ELR (cell line): Measurements from ENCODE around the gene ENSA.
"Not testable (repeated sequence)": the region's sequence is repeated elsewhere in the genome, so short reads cannot be mapped to it uniquely, and the experiment has no call there.

ENCODE experiments used
- DNase-seq: peaks from one replicate; pipeline ENCODE4 v3.0.0-alpha.2; 2015; ENCODE audit warnings: low read depth

Gene ENSA

DNA sequence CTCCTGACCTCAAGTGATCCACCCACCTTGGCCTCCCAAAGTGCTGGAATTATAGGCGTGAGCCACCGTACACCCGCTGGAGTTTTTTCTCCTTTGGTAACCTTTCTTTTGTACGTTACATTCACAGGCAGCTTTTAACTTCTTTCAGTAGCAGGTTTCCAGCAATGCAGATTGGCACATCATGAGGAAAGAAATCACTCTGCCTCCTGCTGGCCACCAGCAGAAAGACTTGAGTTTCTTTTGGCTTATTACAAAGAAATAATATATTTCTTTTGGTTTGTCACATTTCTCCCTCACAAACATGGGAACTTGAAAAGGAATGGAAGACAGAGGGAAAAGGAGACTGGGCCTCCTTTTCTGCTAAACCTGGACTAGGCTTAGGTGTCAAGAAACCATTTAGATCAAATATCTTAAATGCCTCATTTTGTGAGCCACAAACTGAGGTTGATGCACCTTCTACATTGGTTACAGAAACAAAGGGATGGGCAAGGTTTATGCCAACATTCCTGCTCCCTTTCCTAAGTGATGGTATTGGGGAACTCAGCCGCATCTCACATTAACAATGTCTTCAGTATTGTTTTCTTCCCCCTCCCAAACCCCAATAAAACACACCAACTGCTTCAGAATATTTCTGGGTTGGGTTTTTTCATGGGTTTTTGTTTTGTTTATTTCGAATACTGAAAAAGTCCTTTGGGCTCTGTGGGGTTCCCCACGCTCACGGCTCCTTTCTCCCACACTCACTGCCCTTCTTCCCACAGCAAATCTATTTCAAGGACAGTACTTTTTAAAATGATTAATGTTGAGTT lies 7.7 kb downstream of the ENSA start:
- peak; percentile 69 for DNase-seq

DNA sequence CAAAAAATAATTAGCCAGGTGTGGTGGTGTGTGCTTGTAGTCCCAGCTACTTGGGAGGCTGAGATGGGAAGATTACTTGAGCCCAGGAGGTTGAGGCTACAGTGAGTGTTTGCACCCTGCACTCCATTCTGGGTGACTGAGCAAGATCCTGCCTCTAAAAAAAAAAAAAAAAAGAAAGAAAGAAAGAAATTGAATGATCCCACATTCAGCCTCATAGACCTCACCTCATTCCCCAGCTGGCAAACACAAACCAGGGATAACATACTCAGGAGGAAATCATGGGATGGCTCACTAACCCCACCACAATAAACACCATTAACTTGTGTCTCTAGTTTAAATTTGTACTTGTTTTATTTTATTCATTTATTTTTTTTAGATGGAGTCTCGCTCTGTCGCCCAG lies 8.5 kb downstream of the ENSA start:
- no peak for DNase-seq

DNA sequence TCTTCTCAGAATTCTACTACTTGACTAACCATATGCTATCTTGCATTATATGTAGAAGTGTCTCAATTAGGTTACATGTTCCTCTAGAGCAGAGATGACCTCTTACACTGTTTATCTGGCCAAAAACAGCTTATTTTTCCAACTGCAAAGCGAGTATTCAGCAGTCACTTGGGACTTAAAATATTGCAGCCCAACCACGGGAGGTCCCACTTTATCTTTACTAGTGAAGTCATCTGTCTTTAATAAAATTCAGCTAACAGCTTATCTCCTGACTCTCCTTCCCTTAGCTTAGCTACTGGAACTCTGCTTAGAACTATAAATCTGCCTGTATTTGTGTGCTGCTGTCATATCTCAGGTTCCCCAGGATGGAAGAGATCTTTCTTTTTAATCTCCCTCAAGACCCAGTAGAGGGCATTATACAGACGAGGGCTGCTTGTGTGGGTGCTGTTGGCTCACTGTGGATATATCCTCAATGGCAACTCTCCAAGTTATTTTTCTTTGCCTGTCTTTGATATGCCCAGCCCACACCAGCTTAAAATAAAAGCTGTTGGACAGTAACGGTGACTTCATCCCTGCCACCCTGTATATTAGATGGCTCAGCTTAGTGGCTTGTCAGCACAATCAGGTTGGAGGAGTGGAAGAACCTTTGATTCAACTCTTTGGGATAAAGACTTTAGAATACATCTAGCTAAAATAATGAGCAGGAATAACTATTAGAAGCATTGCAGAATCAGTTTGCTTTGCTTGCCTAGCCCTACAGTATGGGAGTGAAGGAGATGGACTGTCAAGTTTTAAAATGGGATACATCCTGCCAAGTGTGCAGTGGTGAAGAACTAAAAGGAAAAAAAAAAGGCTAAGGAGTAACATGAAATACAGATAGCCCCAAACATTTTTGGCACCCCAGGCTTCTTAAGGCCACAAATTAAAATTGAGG lies 9.6 kb downstream of the ENSA start:
- peak; percentile 87 for DNase-seq

DNA sequence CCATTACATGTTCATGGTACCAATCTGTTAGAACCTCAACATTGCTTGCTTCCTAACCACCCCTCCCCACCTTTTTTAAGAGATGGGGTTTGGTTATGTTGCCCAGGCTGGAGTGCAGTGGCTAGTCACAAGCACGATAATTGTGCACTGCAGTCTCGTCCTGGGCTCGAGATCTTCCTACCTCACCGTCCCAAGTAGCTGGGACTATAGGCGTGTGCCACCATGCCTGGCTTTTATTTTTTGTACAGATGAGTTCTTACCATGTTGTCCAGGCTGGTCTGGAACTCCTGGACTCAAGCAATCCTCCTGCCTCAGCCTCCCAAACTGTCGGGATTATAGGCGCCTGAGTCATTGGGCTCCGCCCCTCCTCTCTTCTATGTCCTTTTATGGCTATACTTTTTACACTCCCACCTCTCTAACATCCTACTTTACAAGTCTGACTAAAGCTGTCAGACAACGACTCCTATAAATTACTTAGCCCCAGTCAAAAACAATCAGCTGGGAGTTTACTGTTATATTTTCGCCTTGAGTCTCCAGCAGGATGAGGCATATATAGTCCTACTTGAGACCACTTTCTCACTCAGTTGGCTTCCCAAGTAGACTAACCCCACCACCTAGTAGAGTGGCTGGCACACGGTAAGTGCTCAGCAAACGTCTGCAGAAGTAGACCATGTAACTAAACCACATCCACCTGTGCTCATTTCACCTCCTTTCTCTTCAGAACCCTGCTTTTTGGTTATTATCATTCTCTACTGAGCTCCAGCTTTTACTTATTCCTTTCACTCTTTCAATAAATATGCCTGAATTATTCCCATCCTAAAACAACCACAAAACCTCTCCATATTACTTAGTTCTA lies 13.8 kb downstream of the ENSA start:
- DNase-seq, result no peak

DNA sequence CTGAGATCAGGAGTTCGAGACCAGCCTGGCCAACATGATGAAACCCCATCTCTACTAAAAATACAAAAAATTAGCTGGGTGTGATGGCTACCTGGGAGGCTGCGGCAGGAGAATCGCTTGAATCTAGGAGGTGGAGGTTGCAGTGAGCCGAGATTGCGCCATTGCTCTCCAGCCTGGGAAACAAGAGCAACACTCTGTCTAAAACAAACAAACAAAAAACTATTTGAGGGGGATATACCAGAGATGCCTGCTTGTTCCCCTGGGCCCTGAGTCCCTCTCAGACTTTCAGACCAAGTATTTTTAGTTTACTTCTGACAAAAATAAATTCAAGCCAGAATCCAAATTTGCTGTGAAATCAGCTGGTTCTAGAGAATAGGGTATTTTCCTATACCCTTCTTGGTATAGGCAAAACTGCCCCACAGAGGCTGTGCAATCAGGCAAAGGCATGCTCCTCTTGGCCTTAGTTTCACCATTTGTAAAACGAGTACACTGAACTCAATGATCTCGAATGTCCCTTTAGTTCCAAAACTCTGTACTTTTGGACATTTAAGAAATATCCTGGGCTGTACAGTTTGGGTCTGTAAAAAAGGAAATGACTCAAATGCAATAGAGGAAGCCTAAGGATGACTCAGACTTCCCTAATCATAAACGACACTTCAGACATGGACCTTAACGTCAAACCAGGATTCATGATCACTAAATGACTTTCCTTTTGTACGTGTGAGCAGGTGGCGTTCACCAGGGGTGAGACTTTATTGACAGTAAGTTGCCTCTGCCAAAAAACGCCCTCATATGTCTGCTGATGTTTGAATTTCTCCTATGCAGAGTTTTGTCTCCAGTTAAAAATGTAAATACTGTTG lies 16.1 kb downstream of the ENSA start:
- DNase-seq, result peak; percentile 95

DNA sequence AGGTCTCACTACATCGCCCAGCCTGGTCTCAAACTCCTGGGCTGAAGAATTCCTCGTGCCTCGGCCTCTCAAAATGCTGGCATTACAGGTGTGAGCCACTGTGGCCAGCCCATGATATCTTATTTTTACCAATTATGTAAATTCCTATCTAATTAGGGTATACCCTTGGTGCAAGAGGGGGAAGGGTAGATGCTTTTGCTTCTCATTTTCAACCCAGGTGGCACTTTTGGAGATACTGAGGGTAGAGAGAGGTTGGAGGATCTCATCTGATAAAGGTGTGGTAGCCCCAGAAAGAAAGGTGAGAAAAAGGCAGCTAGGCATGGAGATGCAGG lies 17.4 kb downstream of the ENSA start:
- no peak for DNase-seq

DNA sequence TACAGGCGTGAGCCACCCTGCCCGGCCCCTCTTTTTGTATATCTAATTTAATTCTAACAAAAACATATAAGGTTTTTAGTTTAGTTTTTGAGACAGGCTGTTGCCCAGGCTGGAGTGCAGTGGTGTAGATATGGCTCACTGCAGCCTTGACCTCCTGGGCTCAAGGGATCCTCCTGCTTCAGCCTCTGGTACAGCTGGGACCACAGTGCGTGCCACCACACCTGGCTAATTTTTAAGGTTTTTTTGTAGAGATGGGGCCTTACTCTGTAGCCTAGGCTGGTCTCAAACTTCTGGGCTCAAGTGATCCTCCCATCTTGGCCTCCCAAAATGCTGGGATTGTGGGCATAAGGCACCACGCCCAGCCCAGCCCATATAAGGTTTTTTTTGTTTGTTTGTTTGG lies 18.8 kb downstream of the ENSA start:
- DNase-seq, result no peak

DNA sequence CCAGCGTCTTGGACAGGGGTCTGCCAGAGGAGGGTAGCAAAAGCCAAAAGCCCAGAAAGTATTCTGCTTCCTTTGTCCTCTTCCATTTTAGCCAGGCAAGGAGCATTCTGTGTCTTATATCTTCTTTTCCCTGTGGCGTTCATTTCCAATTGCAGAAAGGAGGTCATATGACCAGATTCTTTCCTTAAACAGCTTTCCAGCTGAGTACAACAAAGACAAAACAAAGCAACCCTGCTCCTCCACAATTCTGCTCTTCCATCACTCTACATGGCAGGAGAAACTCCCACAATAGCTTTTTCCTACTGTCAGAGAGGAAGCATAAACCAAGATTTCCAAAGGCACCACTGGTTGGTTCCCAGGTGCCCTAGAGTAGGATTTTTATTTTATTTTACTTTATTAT lies 19.7 kb downstream of the ENSA start:
- DNase-seq, result no peak

DNA sequence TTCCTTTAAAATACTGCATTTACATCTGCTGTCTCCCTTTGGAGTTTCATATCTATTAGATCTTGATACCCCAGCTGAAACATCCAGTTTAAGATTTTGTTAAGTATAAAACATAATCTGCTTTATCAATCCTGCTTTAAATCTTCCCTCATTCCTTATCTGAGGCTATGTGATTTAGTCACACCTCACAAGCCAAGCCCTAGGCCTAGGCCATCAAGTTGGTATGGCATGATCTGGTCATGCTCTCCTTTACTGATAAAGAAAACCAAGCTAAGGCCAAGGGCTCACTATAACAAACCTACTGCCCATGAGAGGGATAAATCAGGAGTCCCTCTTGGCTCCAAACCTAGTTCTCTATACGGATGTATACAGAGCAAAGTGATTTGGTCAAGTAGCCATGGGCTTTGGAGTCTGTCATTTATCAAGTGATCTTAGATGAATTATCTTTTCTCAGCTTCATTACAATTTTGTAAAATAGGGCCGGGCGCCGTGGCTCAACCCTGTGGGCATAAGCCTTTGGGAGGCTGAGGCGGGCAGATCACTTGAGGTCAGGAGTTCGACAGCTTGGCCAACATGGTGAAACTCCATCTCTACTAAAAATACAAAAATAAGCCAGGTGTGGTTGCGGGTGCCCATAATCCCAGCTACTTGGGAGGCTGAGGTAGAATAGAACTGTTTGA lies 22.8 kb downstream of the ENSA start:
- DNase-seq, result no peak

DNA sequence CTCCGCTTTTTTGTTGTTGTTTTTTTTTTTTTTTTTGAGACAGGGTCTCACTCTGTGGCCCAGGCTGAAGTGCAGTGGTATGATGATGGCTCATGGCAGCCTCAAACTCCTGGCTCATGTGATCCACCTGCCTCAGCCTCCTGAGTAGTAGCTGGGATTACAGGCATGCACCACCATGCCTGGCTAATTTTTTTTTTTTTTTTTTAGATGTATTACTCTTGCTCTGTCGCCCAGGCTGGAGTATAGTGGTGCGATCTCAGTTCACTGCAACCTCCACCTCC lies 24.0 kb downstream of the ENSA start:
- DNase-seq, result not testable (repeated sequence)

DNA sequence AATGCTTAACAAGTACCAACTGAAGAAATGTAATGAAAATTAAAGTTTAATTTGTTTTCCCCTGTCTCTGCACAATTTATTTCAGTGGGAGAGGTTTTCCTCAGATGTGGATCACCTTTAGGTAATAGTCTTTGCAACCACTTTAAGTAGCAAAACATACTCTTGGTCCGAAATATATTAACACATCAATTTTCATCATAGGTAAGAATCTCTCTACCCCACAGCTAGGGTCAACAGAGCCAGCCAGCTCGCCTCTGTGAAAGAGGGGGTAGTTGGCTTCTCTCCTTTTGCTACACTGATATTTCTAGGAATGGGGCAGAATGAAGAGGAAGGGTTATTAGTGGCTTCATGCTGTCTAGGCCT lies 25.2 kb downstream of the ENSA start:
- no peak for DNase-seq

DNA sequence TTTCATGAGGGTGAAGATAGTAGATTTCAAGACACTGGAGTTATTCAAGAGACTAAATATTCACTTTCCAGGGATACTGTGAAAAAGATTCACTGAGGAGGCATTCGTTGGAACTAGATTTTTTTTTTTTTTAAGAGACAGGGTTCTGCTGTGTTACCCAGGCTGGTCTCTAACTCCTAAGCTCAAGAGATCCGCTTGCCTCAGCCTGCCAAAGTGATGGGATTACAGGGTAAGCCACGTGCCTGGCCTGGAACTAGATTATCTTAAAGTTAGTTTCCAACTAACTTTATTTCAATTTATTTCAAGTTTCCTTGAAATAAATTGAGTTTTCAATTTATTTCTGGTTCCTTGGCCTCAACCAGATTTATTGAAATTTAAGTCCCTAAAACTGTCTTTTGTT lies 25.7 kb downstream of the ENSA start:
- no peak for DNase-seq

DNA sequence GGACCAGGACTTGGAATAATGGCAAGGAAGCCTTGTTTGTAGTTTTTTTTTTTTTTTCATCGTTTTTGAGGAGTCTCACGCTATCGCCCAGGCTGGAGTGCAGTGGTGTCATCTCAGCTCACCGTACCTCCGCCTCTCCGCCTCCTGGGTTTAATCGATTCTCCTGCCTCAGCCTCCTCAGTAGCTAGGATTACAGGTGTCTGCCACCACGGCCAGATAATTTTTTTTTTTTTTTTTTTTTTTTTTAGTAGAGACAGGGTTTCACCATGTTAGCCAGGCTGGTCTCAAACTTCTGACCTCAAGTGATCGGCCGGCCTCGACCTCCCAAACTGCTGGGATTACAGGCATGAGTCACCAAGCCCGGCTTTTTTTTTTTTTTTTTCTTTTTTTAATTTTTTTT lies 27.0 kb downstream of the ENSA start:
- DNase-seq, result not testable (repeated sequence)

DNA sequence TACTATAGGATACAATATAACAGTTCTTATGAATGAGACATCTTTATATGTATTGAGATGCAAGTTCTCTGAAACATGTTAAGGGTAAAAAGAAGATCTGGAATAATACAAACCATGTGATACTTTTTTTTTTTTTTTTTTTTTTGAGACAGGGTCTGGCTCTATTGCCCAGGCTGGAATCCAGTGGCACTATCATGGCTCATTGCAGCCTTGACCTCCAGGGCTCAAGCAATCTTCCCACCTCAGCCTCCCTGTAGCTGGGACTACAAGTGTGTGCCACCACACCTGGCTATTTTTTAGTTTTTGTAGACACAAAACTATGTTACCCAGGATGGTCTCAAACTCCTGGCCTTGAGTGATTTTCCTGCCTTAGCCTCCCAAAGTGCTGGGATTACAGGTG lies 27.9 kb downstream of the ENSA start:
- DNase-seq, result no peak

DNA sequence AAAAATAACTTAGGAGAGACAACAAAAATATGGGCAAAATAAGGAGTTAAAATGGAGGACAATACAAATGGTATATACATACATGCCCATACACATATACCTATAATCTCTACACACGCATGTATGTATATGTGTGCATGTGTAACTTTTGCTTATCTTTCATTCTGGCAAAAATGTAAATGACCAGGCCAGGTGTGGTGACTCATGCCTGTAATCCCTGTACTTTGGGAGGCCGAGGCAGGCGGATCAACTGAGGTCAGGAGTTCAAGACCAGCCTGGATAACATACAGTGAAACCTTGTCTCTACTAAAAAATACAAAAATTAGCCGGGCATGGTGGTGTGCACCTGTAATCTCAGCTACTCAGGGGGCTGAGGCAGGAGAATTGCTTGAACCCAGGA lies 31.1 kb downstream of the ENSA start:
- DNase-seq, result not testable (repeated sequence)

DNA sequence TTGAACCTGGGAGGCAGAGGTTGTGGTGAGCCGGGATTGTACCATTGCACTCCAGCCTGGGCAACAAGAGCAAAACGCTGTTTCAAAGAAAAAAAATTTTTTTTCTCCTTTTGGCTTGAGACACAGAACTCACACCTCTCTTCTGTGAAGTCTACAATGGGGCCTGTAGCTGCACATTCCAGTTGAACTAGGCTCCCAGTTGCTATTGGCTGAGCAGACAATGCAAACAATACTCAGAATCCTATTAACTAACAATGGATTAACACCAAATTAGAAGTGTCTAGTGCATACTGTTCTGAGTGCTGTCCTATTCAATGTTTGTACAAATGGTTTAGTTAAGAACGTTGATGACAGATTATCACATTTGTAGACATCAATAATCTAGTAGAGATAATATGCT lies 32.4 kb downstream of the ENSA start:
- no peak for DNase-seq

DNA sequence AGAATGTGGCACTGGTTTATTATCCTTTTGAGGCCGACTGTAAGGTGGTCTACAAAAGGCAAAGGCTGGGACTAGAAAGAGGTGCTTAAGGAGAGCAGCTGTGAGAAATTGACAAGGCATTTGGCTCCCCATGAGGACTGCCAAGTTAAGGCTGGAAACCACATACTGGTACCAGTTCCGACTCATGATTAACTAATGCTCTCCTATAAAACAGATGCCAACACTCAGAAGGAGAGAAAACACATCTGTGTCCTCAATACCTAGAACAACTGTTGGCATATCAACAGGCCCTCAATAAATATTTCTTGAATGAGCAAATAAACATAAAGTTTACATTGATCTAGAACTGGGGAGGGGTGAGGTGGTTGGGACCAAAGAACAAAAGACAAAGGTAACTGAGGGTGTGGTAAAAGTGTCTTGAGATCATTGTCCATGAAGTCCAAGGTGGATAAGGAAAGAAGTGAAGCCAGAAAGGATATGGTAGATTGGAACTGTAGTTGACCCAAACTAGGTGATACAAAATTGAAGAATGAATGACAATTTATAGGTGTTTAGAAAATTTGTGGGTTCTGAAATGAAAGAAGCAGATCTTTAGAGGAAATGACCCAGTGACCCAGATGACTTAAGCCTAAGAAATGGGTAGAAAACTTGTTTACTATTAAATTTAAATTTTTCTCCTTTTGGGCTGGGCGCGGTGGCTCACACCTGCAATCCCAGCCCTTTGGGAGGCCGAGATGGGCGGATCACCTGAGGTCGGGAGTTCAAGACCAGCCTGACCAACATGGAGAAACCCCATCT lies 33.1 kb downstream of the ENSA start:
- DNase-seq, result peak; percentile 68

DNA sequence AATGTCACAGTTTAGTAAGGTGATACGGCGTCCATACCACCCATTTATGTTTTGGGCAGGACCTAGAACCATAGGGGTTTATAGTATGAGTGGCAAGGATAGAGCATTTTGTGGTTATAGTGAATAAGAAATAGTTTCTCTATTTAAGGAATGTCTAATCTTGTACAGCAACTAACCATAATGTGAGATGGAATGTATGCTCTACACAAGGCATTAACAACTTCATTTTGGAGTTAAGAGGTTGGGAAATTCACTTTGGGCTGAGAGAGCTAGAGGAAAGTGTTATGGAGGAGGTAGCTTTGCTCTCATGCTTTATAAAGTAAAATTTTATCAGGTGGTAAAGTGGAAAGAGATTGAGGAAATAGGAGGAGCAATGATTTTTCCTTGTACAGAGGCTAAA lies 47.0 kb downstream of the ENSA start:
- no peak for DNase-seq

DNA sequence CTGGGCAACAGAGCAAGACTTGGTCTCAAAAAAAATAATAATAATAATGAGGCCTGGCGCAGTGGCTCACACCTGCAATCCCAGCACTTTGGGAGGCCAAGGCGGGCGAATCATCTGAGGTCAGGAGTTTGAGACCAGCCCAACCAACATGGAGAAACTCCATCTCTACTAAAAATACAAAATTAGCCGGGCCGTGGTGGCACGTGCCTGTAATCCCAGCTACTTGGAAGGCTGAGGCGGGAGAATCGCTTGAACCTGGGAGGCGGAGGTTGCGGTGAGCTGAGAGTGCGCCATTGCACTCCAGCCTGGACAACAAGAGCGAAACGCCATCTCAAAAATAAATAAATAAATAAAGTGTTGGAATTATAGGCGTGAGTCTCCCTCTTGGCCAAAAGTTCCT lies 47.5 kb downstream of the ENSA start:
- not testable (repeated sequence) for DNase-seq

DNA sequence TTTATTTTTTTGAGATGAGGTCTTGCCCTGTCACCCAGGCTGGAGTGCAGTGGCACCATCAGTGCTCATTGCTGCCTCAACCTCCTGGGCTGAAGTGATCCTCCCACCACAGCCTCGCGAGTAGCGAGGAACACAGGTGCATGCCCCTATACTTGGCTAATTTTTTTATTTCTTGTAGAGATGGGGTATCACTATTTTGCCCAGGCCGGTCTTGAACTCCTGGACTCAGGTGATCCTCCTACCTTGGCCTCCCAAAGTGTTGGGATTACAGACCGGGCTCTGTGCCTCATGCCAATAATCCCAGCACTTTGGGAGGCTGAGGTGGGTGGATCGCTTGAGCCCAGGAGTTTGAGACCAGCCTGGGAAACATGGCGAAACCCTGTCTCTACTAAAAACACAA lies 48.0 kb downstream of the ENSA start:
- not testable (repeated sequence) for DNase-seq
